AG09309 (cell line): ENCODE data around the gene WHRN.

Experiments used
- DNase-seq: peaks from one replicate; pipeline ENCODE4 v3.0.0-alpha.2; 2010; ENCODE audit warnings: low read depth
- H3K4me3 ChIP-seq: 2 replicates; pipeline ENCODE4 v1.5.1; 2011; ENCODE audit warnings: mild to moderate bottlenecking, low read depth, low read length, moderate library complexity; ENCODE audit not compliant: control insufficient read depth
- TF ChIP-seq, protein P1 (sequence below): IDR thresholded peaks from 2 replicates; pipeline ENCODE4 v1.5.1; 2011; ENCODE audit warnings: mild to moderate bottlenecking, low read depth, low read length, inconsistent platforms; ENCODE audit not compliant: insufficient read depth, control insufficient read depth; ENCODE audit errors: missing control alignments

WHRN gene

DNA sequence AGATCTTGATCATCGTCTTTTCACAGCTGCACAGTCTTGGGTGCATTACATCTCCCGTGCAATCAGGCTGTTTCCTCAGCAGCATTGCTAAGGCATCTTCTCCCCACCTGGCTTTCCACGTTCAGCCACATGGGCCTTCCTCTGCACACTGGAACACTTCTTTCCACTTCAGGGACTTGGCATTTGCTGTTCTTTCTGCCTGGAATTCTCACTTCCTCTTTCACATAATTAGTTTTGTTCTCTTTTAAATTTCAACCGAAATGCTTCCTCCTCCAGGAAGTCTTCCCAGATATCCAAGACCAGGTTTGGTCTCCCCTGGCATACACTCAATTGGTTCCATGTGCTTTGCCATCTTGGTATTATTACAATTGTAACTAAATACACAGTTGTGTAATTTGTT lies 43.8 kb downstream of the WHRN start:
- no peak overlapping the region for H3K4me3 ChIP-seq
- TF ChIP-seq, protein P1, sequence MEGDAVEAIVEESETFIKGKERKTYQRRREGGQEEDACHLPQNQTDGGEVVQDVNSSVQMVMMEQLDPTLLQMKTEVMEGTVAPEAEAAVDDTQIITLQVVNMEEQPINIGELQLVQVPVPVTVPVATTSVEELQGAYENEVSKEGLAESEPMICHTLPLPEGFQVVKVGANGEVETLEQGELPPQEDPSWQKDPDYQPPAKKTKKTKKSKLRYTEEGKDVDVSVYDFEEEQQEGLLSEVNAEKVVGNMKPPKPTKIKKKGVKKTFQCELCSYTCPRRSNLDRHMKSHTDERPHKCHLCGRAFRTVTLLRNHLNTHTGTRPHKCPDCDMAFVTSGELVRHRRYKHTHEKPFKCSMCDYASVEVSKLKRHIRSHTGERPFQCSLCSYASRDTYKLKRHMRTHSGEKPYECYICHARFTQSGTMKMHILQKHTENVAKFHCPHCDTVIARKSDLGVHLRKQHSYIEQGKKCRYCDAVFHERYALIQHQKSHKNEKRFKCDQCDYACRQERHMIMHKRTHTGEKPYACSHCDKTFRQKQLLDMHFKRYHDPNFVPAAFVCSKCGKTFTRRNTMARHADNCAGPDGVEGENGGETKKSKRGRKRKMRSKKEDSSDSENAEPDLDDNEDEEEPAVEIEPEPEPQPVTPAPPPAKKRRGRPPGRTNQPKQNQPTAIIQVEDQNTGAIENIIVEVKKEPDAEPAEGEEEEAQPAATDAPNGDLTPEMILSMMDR, result no peak
- no peak for DNase-seq

DNA sequence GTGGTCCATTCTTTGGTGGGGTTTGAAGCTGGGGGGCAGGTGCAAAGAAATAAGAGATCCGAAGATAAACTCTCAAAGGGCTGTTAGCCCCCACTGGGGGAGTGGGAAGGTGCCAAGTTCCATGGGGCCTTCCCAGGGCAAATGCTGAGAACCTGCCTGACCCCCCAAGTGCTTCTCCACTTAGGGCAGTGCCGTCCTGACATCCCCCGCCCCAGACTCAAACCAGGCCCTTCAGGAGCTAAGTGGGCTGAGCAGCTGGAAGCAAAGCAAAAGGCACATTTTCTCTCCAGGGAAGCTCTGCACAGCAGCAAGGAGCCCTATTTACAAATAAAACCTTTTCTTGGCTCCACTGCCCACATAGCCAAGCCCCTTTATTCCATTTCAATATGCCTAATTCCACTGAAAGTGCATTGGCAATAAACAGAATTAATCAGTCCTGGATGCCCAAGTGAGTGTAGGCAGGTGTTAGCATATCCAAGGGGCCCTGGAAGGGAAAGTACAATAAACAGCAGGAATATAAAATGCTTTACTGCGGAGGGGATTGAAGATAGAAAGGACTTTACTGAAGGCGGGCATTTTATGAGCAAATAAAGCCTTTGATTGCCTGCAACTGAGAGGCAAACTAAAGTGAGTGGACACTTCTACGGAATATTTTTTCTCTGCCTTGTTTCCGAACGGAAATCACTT lies 44.6 kb downstream of the WHRN start:
- DNase-seq, result no peak
- TF ChIP-seq, protein P1, result no peak
- H3K4me3 ChIP-seq, result no peak overlapping the region

DNA sequence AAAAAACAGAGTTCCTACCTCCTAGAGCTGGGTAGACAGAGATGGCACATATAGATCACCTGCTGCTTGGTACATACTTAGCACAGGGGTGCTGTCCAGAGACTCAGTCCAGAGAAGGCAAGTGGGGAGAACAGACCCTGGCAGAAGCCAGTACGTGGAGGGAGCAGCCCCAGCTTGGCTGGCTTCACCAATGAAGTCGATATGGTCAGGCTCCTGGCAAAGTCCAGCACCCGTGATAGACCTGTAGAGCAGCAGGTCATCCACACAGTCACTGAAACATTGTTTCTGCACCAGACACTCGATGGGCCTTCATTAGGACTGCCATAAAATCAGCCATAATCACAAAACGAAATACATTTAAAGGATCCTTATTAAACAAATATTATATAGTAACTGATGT lies 45.8 kb downstream of the WHRN start:
- H3K4me3 ChIP-seq, result no peak overlapping the region
- DNase-seq, result no peak
- TF ChIP-seq, protein P1, result no peak

- TF ChIP-seq, protein P1, result no peak
- no peak overlapping the region for H3K4me3 ChIP-seq
- no peak for DNase-seq
Observed at GRCh38 chr9:114456929-114457328, 48.3 kb downstream of the WHRN start.

DNA sequence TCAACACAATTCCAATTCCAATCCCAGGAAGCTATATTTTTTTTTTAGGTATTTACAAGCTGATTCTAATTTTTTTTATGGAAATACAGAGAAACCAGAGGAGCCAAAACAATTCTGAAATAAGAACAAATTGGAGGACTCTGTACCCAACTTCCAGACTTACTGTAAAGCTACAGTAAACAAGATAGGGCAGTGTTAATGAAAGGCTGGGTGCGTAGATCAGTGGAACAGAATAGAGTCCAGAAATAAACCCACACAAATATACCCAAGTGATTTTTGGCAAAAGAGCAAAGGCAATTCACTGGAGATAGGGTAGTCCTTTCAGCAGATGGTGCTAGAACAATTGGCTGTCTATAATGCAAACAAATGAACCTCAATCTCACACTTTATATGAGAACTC lies 50.6 kb downstream of the WHRN start:
- H3K4me3 ChIP-seq, result no peak overlapping the region
- no peak for DNase-seq
- TF ChIP-seq, protein P1, result no peak

DNA sequence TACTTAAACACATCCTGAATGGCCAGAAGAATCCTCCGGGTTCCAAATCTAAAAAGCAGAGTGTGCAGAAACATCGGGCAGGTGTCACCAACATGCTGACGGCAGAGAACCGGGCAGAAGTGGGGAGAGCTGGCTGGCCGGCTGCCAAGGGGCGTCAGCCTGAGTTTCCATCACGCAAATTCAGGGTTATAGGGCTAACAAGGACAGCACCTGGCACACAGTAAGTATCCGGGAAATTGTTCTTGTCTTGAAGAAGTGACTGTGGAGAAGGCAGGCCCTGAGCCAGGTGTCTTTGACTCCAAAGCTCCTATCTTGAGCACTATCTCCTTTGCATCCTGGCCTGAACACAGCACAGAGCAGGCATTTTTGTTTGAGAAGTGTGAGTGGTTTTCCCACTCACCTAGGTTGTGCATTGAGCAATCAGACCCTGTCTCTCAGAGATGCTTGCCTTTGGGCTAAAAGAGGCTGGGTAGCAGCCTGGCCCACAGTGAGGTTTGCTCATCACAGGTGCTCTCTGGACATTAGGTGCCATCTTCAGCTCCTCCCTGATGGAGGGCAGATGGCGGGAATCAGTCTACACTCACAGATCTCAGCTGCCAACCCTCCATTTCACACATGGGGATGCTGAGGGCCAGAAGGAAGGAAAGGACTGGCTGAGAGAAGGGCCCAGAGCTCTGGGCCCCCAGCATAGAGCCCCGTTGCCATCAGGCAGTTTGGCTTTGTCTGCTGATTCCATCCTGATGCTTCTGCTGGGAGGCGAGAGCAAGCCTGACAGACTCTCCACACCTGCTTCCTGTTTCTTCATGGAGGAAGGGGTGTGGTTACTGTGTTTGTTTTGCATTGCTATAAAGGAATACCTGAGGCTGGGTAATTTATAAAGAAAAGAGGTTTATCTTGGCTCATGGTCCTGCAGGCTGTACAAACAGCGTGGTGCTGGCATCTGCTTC lies 52.8 kb downstream of the WHRN start:
- no peak for DNase-seq
- TF ChIP-seq, protein P1, result no peak
- H3K4me3 ChIP-seq, result no peak overlapping the region

GRCh38 chr9:114451707-114452031 lies 53.6 kb downstream of the WHRN start:
- TF ChIP-seq, protein P1, result no peak
- no peak for DNase-seq
- no peak overlapping the region for H3K4me3 ChIP-seq
